Measurements from ENCODE around the gene PDE11A. TPM values are rescaled to one million over a fixed set of nuclear protein-coding genes. Genes with fewer than 3 reads are reported as not detected.
"Not testable (repeated sequence)": the region's sequence is repeated elsewhere in the genome, so short reads cannot be mapped to it uniquely, and the experiment has no call there.

PDE11A gene
- total RNA-seq, 6 experiments from 2014 or later, result 1.2 to 3.1 (median 1.4) TPM

- Mint-ChIP-seq H3K27me3 (ENCODE audit: insufficient read depth) (no peaks in the 10 kb centered on the region), H3K36me3 (ENCODE audit: low read depth) (no peaks in the 10 kb centered on the region), H3K9me3 (no peaks in the 10 kb centered on the region), H3K27ac (no peak overlapping the region), H3K4me1 (ENCODE audit: low read depth) (no peaks in the 10 kb centered on the region), H3K4me3 (no peak overlapping the region)
- no peak for DNase-seq
- no peak for TF ChIP-seq CTCF (IDR thresholded peaks at IDR 0.05)
Observed at GRCh38 chr2:177868806-177869205, 203.8 kb downstream of the PDE11A start.

- Mint-ChIP-seq H3K36me3 (ENCODE audit: low read depth) (no peaks in the 10 kb centered on the region), H3K27me3 (ENCODE audit: insufficient read depth) (no peaks in the 10 kb centered on the region), H3K9me3 (peaks cover 6% of the 10 kb centered on the region), H3K27ac (no peak overlapping the region), H3K4me3 (no peak overlapping the region), H3K4me1 (ENCODE audit: low read depth) (no peaks in the 10 kb centered on the region)
- TF ChIP-seq CTCF (IDR thresholded peaks at IDR 0.05), result no peak
- no peak for DNase-seq
Observed at GRCh38 chr2:177857538-177857937, 215.0 kb downstream of the PDE11A start.

DNA sequence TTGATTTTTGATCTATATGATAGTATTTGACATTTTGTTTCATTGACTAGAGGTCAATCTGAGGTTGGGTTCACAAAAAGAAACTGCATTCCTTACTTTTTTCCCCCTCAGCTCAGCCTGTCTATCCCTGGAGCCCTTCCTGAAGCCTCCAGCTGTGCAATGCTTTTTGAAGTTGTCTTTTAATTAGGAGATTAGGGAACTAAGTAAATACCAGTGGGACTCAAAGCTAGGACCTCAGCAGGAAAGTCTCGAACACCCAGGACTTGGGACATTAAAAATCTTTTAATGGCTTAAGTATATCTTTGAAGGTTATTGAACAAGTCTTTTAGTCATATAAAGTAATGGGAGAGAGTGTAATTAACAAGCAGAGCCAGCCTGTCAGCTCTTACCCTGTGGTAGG lies 220.2 kb downstream of the PDE11A start:
- DNase-seq, result no peak
- Mint-ChIP-seq H3K4me1 (ENCODE audit: low read depth) (no peaks in the 10 kb centered on the region), H3K36me3 (ENCODE audit: low read depth) (no peaks in the 10 kb centered on the region), H3K4me3 (no peak overlapping the region), H3K27me3 (ENCODE audit: insufficient read depth) (no peaks in the 10 kb centered on the region), H3K27ac (no peak overlapping the region), H3K9me3 (peaks cover 3% of the 10 kb centered on the region)
- no peak for TF ChIP-seq CTCF (IDR thresholded peaks at IDR 0.05)

GRCh38 chr2:177843188-177843587 lies 229.4 kb downstream of the PDE11A start:
- Mint-ChIP-seq H3K4me3 (no peak overlapping the region), H3K4me1 (ENCODE audit: low read depth) (no peaks in the 10 kb centered on the region)

GRCh38 chr2:177842243-177842642 lies 230.3 kb downstream of the PDE11A start:
- Mint-ChIP-seq H3K9me3 (no peaks in the 10 kb centered on the region; the same call in none of the 2 replicates), H3K27ac (no peak overlapping the region), H3K36me3 (ENCODE audit: low read depth) (no peaks in the 10 kb centered on the region), H3K27me3 (ENCODE audit: insufficient read depth) (no peaks in the 10 kb centered on the region), H3K4me1 (ENCODE audit: low read depth) (no peaks in the 10 kb centered on the region), H3K4me3 (no peak overlapping the region)
- no peak for TF ChIP-seq CTCF (IDR thresholded peaks at IDR 0.05)
- no peak for DNase-seq

More at GRCh38 chr2:177843188-177843587, 229.4 kb downstream of the PDE11A start:
- no peak overlapping the region for H3K27ac Mint-ChIP-seq
- DNase-seq, result no peak
- no peaks in the 10 kb centered on the region; the same call in none of the 2 replicates for H3K9me3 Mint-ChIP-seq
- H3K27me3 Mint-ChIP-seq (ENCODE audit: insufficient read depth), result no peaks in the 10 kb centered on the region
- TF ChIP-seq CTCF (IDR thresholded peaks at IDR 0.05), result no peak
- no peaks in the 10 kb centered on the region for H3K36me3 Mint-ChIP-seq (ENCODE audit: low read depth)

DNA sequence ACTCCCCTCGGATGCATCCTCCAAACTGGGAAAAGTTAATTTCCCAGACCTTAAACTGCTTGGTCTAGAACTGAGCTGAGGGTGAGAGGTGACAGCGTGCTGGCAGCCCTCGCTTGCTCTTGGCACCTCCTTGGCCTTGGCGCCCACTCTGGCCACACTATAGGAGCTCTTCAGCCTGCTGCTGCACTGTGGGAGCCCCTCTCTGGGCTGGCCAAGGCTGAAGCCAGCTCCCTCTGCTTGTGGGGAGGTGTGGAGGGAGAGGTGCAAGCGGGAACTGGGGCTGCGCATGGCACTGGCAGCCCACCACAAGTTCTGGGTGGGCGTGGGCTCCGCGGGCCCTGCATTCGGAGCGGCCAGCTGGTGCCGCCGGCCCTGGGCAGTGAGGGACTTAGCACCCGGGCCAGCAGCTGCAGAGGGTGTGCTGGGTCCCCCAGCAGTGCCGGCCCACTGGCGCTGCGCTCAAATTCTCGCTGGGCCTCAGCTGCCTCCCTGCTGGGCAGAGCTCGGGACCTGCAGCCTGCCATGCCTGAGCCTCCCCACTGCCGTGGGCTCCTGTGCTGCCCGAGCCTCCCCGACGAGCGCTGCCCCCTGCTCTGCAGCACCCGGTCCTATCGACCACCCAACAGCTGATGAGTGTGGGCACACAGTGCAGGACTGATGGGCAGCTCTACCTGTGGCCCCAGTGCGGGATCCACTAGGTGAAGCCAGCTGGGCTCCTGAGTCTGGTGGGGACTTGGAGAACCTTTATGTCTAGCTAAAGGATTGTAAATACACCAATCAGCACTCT lies 237.0 kb downstream of the PDE11A start:
- H3K4me3 Mint-ChIP-seq; H3K27me3 Mint-ChIP-seq (ENCODE audit: insufficient read depth); DNase-seq; H3K27ac Mint-ChIP-seq; H3K4me1 Mint-ChIP-seq (ENCODE audit: low read depth); H3K36me3 Mint-ChIP-seq (ENCODE audit: low read depth): not testable (repeated sequence)
- peaks cover 10% of the 10 kb centered on the region for H3K9me3 Mint-ChIP-seq

All from HFFc6 (cell line).